Measurements from ENCODE around the gene CRIM1.

Gene CRIM1

DNA sequence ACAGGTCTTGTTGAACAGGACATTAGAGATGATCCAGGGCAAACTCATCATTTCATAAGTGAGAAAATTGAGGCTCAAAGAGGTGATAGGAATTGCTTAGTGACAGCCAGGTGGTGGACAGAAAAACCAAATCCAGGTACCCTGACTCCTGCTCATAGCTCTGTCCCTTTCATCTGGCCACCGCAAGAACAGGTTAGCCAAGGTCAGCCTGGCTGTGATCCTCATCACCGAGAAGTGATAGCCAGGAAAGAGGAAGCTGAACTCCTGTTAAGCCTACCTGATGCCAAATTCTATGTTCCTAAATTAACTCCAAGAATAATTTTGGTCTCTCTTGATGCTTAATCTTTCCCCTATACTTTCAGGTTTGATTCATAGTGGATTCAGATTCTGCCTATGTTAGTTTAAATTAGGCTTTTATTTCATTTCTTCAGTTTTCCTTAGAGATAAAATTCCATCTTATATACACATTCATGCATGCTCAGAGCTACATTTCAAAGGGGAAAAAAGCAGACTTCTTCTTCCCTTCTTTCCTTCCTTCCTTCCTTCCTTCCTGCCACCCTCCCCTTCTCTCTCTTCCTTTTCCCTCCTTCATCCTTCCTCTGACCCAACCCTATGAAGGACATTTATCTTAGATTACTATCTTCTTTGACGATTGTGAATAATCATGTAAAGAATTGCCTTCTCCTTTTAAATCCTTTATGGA lies 17.3 kb upstream of the CRIM1 start:
- DNase-seq (ENCODE audit: low read depth): no peak
- TF ChIP-seq, protein P1, sequence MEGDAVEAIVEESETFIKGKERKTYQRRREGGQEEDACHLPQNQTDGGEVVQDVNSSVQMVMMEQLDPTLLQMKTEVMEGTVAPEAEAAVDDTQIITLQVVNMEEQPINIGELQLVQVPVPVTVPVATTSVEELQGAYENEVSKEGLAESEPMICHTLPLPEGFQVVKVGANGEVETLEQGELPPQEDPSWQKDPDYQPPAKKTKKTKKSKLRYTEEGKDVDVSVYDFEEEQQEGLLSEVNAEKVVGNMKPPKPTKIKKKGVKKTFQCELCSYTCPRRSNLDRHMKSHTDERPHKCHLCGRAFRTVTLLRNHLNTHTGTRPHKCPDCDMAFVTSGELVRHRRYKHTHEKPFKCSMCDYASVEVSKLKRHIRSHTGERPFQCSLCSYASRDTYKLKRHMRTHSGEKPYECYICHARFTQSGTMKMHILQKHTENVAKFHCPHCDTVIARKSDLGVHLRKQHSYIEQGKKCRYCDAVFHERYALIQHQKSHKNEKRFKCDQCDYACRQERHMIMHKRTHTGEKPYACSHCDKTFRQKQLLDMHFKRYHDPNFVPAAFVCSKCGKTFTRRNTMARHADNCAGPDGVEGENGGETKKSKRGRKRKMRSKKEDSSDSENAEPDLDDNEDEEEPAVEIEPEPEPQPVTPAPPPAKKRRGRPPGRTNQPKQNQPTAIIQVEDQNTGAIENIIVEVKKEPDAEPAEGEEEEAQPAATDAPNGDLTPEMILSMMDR (IDR thresholded peaks at IDR 0.05; ENCODE audit: control insufficient read depth, insufficient read depth, low read depth, low read length, missing control alignments): no peak
- H3K4me3 ChIP-seq (ENCODE audit: control insufficient read depth, low read depth, low read length): no peak overlapping the region

DNA sequence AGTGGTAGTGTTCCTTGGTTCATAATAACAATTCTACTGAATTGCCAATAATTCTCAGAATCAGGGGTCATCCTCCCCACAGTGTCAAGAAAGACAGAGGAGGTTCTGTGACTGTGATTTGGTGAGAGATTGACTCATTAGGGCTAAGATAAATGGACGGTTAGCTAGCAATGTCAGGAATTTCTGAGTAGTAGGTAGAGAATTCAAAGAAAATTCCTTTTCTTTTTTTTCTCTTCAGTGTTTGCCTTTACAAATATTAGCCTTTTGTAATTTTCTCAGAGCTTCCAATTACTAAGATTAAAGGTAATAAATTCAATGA lies 16.8 kb upstream of the CRIM1 start:
- H3K4me3 ChIP-seq (ENCODE audit: control insufficient read depth, low read depth, low read length): no peak overlapping the region
- no peak for DNase-seq (ENCODE audit: low read depth)
- TF ChIP-seq, protein P1 (IDR thresholded peaks at IDR 0.05; ENCODE audit: control insufficient read depth, insufficient read depth, low read depth, low read length, missing control alignments): no peak

DNA sequence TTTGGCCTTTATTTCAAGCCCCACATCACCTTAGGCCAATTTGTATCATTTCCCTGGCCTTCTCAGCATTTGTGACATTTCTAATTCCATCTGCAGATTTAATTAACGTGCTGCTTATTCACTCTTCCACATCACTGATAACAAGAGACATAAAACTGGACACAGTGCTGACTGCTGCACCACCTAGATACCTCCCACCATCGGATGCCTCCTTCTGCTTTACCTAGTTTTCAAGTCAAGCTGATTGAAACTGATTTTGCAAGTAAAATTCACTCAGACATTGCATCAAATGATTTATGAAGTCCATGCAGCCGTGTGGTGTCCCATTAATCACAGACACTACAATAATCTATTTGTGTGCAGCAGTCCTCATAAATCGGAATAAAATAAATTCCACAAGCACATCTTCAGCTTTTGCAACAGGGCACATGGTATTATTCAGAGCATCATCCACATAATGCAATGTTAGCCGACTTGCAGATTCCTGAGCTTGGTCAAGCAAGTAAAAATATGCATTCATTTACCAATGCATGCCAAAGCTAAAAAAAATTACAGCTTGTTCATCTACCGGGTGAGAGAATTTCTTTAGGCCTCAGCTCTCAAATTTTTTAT lies 15.9 kb upstream of the CRIM1 start:
- DNase-seq (ENCODE audit: low read depth): peak; percentile 66
- TF ChIP-seq, protein P1 (IDR thresholded peaks at IDR 0.05; ENCODE audit: control insufficient read depth, insufficient read depth, low read depth, low read length, missing control alignments): no peak

DNA sequence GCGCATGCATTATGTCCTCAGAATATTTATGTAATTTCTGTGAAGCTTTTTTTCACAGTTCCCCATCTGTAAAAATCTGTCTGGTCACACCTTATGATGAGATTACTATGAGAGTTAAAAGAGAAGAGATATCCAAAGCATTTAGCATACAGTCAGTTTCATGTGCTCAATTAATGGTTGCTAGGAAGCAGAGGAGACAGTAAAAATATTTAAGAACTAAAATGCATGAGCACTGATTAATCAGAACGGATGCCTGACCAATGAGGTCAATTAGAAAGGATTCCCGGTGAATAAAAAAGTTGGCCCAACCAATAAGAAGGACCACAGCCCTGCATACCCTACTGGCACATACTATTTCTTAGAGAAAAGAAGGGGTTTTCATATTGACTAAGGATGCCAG lies 12.0 kb upstream of the CRIM1 start:
- no peak overlapping the region for H3K4me3 ChIP-seq (ENCODE audit: control insufficient read depth, low read depth, low read length)
- no peak for DNase-seq (ENCODE audit: low read depth)
- TF ChIP-seq, protein P1 (IDR thresholded peaks at IDR 0.05; ENCODE audit: control insufficient read depth, insufficient read depth, low read depth, low read length, missing control alignments): no peak

More for the DNA sequence above, 15.9 kb upstream of the CRIM1 start:
- no peak overlapping the region for H3K4me3 ChIP-seq (ENCODE audit: control insufficient read depth, low read depth, low read length)

DNA sequence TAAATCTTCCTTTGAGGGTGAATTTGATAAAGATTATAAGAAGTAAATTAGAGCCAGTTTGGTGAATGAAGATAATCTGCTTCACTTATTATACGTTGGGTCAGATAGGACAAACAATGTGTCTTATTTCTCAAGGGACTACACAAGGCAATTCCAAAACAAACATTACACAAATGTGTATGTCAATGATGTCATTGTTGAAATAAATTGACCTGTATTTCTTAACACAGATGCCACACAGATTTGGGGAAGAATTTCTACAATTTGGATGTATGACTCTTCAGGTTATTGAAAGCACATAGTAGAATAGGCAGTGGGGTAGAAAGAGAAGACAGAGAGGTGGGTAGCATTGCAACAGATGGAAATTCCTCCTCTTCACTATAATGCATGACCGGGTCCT lies 6.9 kb upstream of the CRIM1 start:
- H3K4me3 ChIP-seq (ENCODE audit: control insufficient read depth, low read depth, low read length): no peak overlapping the region
- TF ChIP-seq, protein P1 (IDR thresholded peaks at IDR 0.05; ENCODE audit: control insufficient read depth, insufficient read depth, low read depth, low read length, missing control alignments): no peak
- no peak for DNase-seq (ENCODE audit: low read depth)

DNA sequence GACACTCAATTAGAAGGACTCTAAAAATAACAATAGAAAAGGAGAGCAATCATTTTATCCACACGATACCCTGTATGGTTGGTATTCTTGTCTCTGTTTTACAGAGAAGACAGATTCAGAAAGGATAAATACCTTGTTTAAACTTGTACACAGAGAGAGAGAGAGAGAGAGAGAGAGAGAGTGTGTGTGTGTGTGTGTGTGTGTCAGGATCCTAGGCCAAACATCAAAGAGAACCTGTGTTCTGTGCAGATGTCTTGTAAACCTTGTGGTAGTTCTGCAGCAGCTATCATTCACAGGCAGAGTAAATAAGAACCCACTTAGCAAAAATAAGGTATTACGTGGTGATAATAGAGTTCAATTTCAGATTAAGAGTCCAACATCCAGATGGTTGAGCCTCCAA lies 4.3 kb upstream of the CRIM1 start:
- TF ChIP-seq, protein P1 (IDR thresholded peaks at IDR 0.05; ENCODE audit: control insufficient read depth, insufficient read depth, low read depth, low read length, missing control alignments): no peak
- H3K4me3 ChIP-seq (ENCODE audit: control insufficient read depth, low read depth, low read length): no peak overlapping the region
- DNase-seq (ENCODE audit: low read depth): no peak
